ENCODE results near the gene MOB4. TPM values are rescaled to one million over a fixed set of nuclear protein-coding genes. Genes with fewer than 3 reads are reported as not detected.

The MOB4 gene
- polyA plus RNA-seq, 1 experiment: 20.3 TPM

- no peaks in the 10 kb centered on the region for H3K27me3 ChIP-seq (ENCODE audit: control insufficient read depth, insufficient read depth, low read length)
- DNase-seq (ENCODE audit: low read depth): no peak
- CTCF ChIA-PET: no interaction called here
- H3K36me3 ChIP-seq (ENCODE audit: control insufficient read depth, insufficient read depth, low read length): peaks cover 3% of the 10 kb centered on the region
- POLR2A ChIA-PET: no interaction called here
- TF ChIP-seq CTCF (IDR thresholded peaks at IDR 0.05; ENCODE audit: insufficient read depth, low read depth, low read length): no peak
- H3K4me3 ChIP-seq (ENCODE audit: low read depth, low read length): no peak overlapping the region
Observed at GRCh38 chr2:197555467-197555866, 39.6 kb downstream of the MOB4 start.

GRCh38 chr2:197556456-197556855 is 40.6 kb downstream of the MOB4 start:
- TF ChIP-seq CTCF (IDR thresholded peaks at IDR 0.05; ENCODE audit: insufficient read depth, low read depth, low read length): no peak
- DNase-seq (ENCODE audit: low read depth): no peak
- Histone ChIP-seq H3K36me3 (ENCODE audit: control insufficient read depth, insufficient read depth, low read length) (peaks cover 3% of the 10 kb centered on the region), H3K4me3 (ENCODE audit: low read depth, low read length) (no peak overlapping the region), H3K27me3 (ENCODE audit: control insufficient read depth, insufficient read depth, low read length) (no peaks in the 10 kb centered on the region)
- CTCF ChIA-PET: no interaction called here
- POLR2A ChIA-PET: no interaction called here

- no peak overlapping the region for H3K4me3 ChIP-seq (ENCODE audit: low read depth, low read length)
- no peak for TF ChIP-seq CTCF (IDR thresholded peaks at IDR 0.05; ENCODE audit: insufficient read depth, low read depth, low read length)
- no peaks in the 10 kb centered on the region for H3K27me3 ChIP-seq (ENCODE audit: control insufficient read depth, insufficient read depth, low read length)
- CTCF ChIA-PET: no interaction called here
- DNase-seq (ENCODE audit: low read depth): no peak
- POLR2A ChIA-PET: no interaction called here
- H3K36me3 ChIP-seq (ENCODE audit: control insufficient read depth, insufficient read depth, low read length): peaks cover 3% of the 10 kb centered on the region
Observed at GRCh38 chr2:197558393-197558792, 42.5 kb downstream of the MOB4 start.

GRCh38 chr2:197559681-197560080 is 43.8 kb downstream of the MOB4 start:
- no peak for DNase-seq (ENCODE audit: low read depth)
- POLR2A ChIA-PET: no interaction called here
- Histone ChIP-seq H3K4me3 (ENCODE audit: low read depth, low read length) (no peak overlapping the region), H3K36me3 (ENCODE audit: control insufficient read depth, insufficient read depth, low read length) (peaks cover 3% of the 10 kb centered on the region), H3K27me3 (ENCODE audit: control insufficient read depth, insufficient read depth, low read length) (no peaks in the 10 kb centered on the region)
- no peak for TF ChIP-seq CTCF (IDR thresholded peaks at IDR 0.05; ENCODE audit: insufficient read depth, low read depth, low read length)
- CTCF ChIA-PET: no interaction called here

- POLR2A ChIA-PET: no interaction called here
- CTCF ChIA-PET: no interaction called here
- Histone ChIP-seq H3K27me3 (ENCODE audit: control insufficient read depth, insufficient read depth, low read length) (no peaks in the 10 kb centered on the region), H3K36me3 (ENCODE audit: control insufficient read depth, insufficient read depth, low read length) (peaks cover 2% of the 10 kb centered on the region), H3K4me3 (ENCODE audit: low read depth, low read length) (no peak overlapping the region)
- no peak for DNase-seq (ENCODE audit: low read depth)
- no peak for TF ChIP-seq CTCF (IDR thresholded peaks at IDR 0.05; ENCODE audit: insufficient read depth, low read depth, low read length)
Observed at GRCh38 chr2:197560146-197560665, 44.3 kb downstream of the MOB4 start.

Data from BJ (cell line).